HepG2 (cell line): ENCODE data around the gene UVSSA. TPM values are rescaled to one million over a fixed set of nuclear protein-coding genes. Genes with fewer than 3 reads are reported as not detected.

Experiments
- ATM ChIP-seq: fragments of 450-650 bp; IDR thresholded peaks from 2 replicates; pipeline ENCODE4 v1.7.1; 2017; ENCODE audit warnings: mild to moderate bottlenecking, borderline replicate concordance
- CBX2 ChIP-seq, 2 experiments: fragments of 200-600 bp in 1 of 2; sonication (generic); formaldehyde crosslinking in 1 of 2; IDR thresholded peaks; 2 replicates each; pipeline versions ENCODE4 v1.7.0 to v1.8.1; 2018 to 2022; ENCODE audit warnings: low read depth in 2 of 2, low read length in 1 of 2, mild to moderate bottlenecking in 1 of 2, missing genetic modification reagents in 1 of 2
- CCDC6 ChIP-seq: sonication (generic); formaldehyde crosslinking; IDR thresholded peaks from 2 replicates; pipeline ENCODE4 v1.8.1; 2022; ENCODE audit warnings: mild to moderate bottlenecking, missing genetic modification reagents, moderate library complexity
- CHCHD3 ChIP-seq: sonication (generic); formaldehyde crosslinking; IDR thresholded peaks from 2 replicates; pipeline ENCODE4 v1.8.0; 2022; ENCODE audit warnings: mild to moderate bottlenecking, missing genetic modification reagents, moderate library complexity
- FOXJ3 ChIP-seq: sonication (generic); formaldehyde crosslinking; IDR thresholded peaks from 2 replicates; pipeline ENCODE4 v1.4.0; 2020; ENCODE audit warnings: missing genetic modification reagents, mild to moderate bottlenecking, borderline replicate concordance
- PAXIP1 ChIP-seq: sonication (generic); formaldehyde crosslinking; conservative IDR thresholded peaks from 2 replicates; pipeline ENCODE4 v1.4.0; 2020; ENCODE audit warnings: mild to moderate bottlenecking, missing genetic modification reagents, moderate library complexity
- PHF21A ChIP-seq: sonication (generic); formaldehyde crosslinking; IDR thresholded peaks from 2 replicates; pipeline ENCODE4 v1.5.0; 2020; ENCODE audit warnings: mild to moderate bottlenecking, missing genetic modification reagents
- RAD51 ChIP-seq: fragments of 450-650 bp; IDR thresholded peaks from 2 replicates; pipeline ENCODE4 v1.6.1; 2016; ENCODE audit warnings: borderline replicate concordance
- SIN3A ChIP-seq: IDR thresholded peaks from 2 replicates; pipeline ENCODE4 v1.6.1; 2011; ENCODE audit warnings: low read depth, mild to moderate bottlenecking, control low read depth, low read length, borderline replicate concordance
- SKIL ChIP-seq: sonication (generic); formaldehyde crosslinking; IDR thresholded peaks from 2 replicates; pipeline ENCODE4 v1.8.0; 2022; ENCODE audit warnings: missing genetic modification reagents, mild to moderate bottlenecking, moderate library complexity, borderline replicate concordance
- ZEB1 ChIP-seq: IDR thresholded peaks from 2 replicates; pipeline ENCODE4 v1.6.1; 2012; ENCODE audit warnings: mild to moderate bottlenecking, low read depth, inconsistent platforms; ENCODE audit not compliant: insufficient replicate concordance
- ZFX ChIP-seq: sonication (generic); formaldehyde crosslinking; IDR thresholded peaks from 2 replicates; pipeline ENCODE4 v1.4.0; 2020; ENCODE audit warnings: mild to moderate bottlenecking, low read depth, missing genetic modification reagents, moderate library complexity
- ZNF142 ChIP-seq: sonication (generic); formaldehyde crosslinking; IDR thresholded peaks from 2 replicates; pipeline ENCODE4 v1.4.0; 2020; ENCODE audit warnings: missing genetic modification reagents
- ZNF354B ChIP-seq: sonication (generic); formaldehyde crosslinking; IDR thresholded peaks from 2 replicates; pipeline ENCODE4 v1.8.0; 2022; ENCODE audit warnings: mild to moderate bottlenecking, missing genetic modification reagents
- ZNF589 ChIP-seq: sonication (generic); formaldehyde crosslinking; conservative IDR thresholded peaks from 2 replicates; pipeline ENCODE4 v1.8.0; 2022; ENCODE audit warnings: mild to moderate bottlenecking, moderate library complexity, missing genetic modification reagents
- ZNF614 ChIP-seq: IDR thresholded peaks from 2 replicates; pipeline ENCODE4 v1.6.1; 2018; ENCODE audit warnings: missing biosample characterization, missing genetic modification reagents, inconsistent platforms, borderline replicate concordance
- ZSCAN31 ChIP-seq: sonication (generic); formaldehyde crosslinking; IDR thresholded peaks from 2 replicates; pipeline ENCODE4 v1.5.0; 2020; ENCODE audit warnings: low read depth, mild to moderate bottlenecking, missing genetic modification reagents
- polyA plus RNA-seq, 8 experiments: library from polyadenylated mRNA; depleted of rRNA in 3 of 8; stranded (reverse) in 7 of 8; unstranded in 1 of 8; fragments of >200 nt; fragmentation: Illumina TruSeq in 4 of 8; extraction: Trizol in 4 of 8; gene quantifications; 2 replicates each; pipeline versions ENCODE4 v1.2.1 to v1.2.3, GENCODE V29; 2011 to 2016; ENCODE audit warnings: low read depth in 4 of 8, missing spikeins in 1 of 8, mixed read lengths in 1 of 8; ENCODE audit not compliant: insufficient read depth in 1 of 8
- total RNA-seq, 5 experiments: library from RNA; depleted of rRNA; stranded (reverse); fragments of >200 nt; fragmentation: Illumina TruSeq; extraction: Trizol; gene quantifications; 2 replicates each; pipeline ENCODE4 v1.2.3, GENCODE V29; 2016; ENCODE audit warnings: low read depth in 1 of 5

The UVSSA gene
- total and polyA plus RNA-seq, 2 of the 13 experiments (the other 11 are each of a cell fraction or from before 2014, with no cell fraction given): 4.6 to 8.4 TPM

GRCh38 chr4:1410491-1411325, 63.7 kb downstream of the UVSSA start (continued):
- TF ChIP-seq PAXIP1 (peak; percentile 81), SIN3A (peak; percentile 98), CBX2 (IDR thresholded peaks at IDR 0.05; ENCODE audit: low read depth, low read length) (no peak), CBX2 (CRISPR knock-in tag; IDR thresholded peaks at IDR 0.05; ENCODE audit: low read depth) (peak; percentile 99; the same call in 1 of the 2 replicates), ZSCAN31 (CRISPR knock-in tag) (peak; percentile 100), ZNF142 (CRISPR knock-in tag) (peak; percentile 99), SKIL (CRISPR knock-in tag) (peak; percentile 98), ZNF589 (peak; percentile 100), CHCHD3 (CRISPR knock-in tag) (peak; percentile 100), ZEB1 (no peak), ZFX (CRISPR knock-in tag) (peak; percentile 68), FOXJ3 (CRISPR knock-in tag) (peak; percentile 89), PHF21A (CRISPR knock-in tag) (peak; percentile 45; the same call in 1 of the 2 replicates), ZNF354B (CRISPR knock-in tag) (peak; percentile 100), ZNF614 (peak; percentile 100), ATM (no peak), CCDC6 (CRISPR knock-in tag) (peak; percentile 100), RAD51 (no peak)
